Measurements from ENCODE around the gene RASSF5. TPM values are rescaled to one million over a fixed set of nuclear protein-coding genes. Genes with fewer than 3 reads are reported as not detected.

The RASSF5 gene
- total RNA-seq, 4 donors from 2014 or later: 7.4 to 35.5 (median 10.0) TPM

DNA sequence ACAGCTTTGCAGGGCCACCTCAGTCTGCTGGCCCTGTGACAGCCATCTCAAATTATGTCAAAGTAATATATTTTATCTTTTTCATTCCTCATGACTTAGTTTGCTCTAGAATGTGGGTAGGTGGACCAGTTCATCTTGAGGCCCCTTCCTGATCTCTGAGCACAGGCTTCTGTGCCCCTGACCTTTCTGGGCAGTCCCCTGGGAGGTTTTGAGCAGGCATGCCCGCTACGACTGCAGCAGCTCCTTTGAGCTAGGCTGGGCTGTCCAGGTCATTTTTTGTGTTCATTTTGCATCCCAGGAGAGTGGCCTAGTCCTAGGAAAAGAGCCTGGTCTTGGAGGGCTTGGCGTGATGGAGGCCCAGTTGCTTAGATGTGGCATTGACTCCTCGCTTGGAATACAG, 62.2 kb downstream of the RASSF5 start:
- Histone ChIP-seq H3K4me1 (peaks cover 0 to 28% (median 17%) of the 10 kb centered on the region in 4 donors), H3K36me3 (no peaks in the 10 kb centered on the region), H3K27me3 (no peaks in the 10 kb centered on the region), H3K4me3 (no peak overlapping the region), H3K9me3 (no peaks in the 10 kb centered on the region), H3K27ac (no peak overlapping the region)
- no peak for DNase-seq
- no peak for TF ChIP-seq POLR2A (IDR thresholded peaks at IDR 0.05)

DNA sequence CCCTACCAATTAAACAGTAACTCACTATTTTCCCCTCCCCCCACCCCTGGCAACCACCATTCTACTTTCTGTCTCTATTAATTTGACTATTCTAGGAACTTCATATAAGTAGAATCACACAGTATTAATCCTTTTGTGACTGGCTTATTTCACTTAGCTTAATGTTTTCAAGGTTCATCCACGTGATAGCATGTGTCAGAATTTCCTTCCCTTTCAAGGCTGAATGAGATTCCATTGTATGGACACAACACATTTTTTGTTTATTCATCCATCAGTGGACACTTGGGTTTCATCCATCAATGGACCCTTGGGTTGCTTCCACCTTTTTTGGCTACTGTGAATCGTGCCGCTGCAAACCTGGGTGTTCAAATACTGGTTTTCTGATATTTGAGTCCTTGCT, 63.2 kb downstream of the RASSF5 start:
- H3K4me3 ChIP-seq: no peak overlapping the region
- TF ChIP-seq POLR2A (IDR thresholded peaks at IDR 0.05): no peak
- TF ChIP-seq, protein P1, sequence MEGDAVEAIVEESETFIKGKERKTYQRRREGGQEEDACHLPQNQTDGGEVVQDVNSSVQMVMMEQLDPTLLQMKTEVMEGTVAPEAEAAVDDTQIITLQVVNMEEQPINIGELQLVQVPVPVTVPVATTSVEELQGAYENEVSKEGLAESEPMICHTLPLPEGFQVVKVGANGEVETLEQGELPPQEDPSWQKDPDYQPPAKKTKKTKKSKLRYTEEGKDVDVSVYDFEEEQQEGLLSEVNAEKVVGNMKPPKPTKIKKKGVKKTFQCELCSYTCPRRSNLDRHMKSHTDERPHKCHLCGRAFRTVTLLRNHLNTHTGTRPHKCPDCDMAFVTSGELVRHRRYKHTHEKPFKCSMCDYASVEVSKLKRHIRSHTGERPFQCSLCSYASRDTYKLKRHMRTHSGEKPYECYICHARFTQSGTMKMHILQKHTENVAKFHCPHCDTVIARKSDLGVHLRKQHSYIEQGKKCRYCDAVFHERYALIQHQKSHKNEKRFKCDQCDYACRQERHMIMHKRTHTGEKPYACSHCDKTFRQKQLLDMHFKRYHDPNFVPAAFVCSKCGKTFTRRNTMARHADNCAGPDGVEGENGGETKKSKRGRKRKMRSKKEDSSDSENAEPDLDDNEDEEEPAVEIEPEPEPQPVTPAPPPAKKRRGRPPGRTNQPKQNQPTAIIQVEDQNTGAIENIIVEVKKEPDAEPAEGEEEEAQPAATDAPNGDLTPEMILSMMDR (IDR thresholded peaks at IDR 0.05): no peak
- no peaks in the 10 kb centered on the region for H3K9me3 ChIP-seq
- no peaks in the 10 kb centered on the region for H3K27me3 ChIP-seq
- H3K4me1 ChIP-seq: peaks cover 0 to 33% (median 18%) of the 10 kb centered on the region in 4 donors
- no peak overlapping the region for H3K27ac ChIP-seq
- no peak for DNase-seq
- H3K36me3 ChIP-seq: no peaks in the 10 kb centered on the region

DNA sequence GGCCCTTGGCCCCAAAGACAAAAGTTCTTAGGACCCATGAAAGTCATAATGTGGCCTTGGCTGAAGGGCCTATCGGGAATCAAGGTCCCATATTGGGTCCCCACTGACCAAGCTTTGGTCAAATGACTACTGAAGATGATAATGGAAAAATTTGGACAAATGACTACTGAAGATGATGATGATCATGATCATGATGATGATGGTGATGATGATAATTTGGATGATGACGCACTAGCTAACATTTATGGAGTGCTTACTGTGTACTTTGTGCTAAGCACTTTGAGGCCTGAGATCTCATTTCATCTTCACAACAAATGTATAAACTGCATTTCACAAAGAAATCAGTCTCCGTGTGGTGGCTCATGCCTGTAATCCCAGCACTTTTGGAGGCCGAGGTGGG, 65.5 kb downstream of the RASSF5 start:
- peaks cover 0 to 36% (median 21%) of the 10 kb centered on the region in 4 donors for H3K4me1 ChIP-seq
- TF ChIP-seq, protein P1 (IDR thresholded peaks at IDR 0.05): no peak
- TF ChIP-seq POLR2A (IDR thresholded peaks at IDR 0.05): no peak

DNA sequence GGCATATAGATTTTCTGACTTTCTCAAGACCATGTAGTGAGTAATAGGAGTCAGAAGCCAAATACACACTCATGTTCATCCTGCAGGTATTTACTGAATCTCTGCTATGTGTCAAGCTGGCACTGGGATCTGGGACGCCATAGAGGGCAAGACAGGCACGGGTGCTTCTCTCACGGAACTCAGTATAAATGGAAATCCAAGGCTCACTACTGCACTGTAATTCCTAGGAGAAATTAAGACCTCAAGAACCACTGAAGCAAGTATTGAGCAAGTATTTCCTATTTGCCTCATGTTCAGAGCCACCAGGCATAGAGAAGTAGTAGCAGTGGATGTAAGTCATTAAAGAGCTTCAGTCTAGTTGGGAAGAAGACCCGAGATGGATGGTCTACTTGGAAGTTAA, 66.0 kb downstream of the RASSF5 start:
- H3K4me1 ChIP-seq: peaks cover 0 to 39% (median 17%) of the 10 kb centered on the region in 4 donors
- H3K27ac ChIP-seq: no peak overlapping the region
- no peak for DNase-seq
- no peaks in the 10 kb centered on the region for H3K9me3 ChIP-seq
- no peaks in the 10 kb centered on the region for H3K27me3 ChIP-seq
- no peaks in the 10 kb centered on the region for H3K36me3 ChIP-seq
- TF ChIP-seq, protein P1 (IDR thresholded peaks at IDR 0.05): no peak
- no peak for TF ChIP-seq POLR2A (IDR thresholded peaks at IDR 0.05)
- no peak overlapping the region for H3K4me3 ChIP-seq

More for the DNA sequence above, 65.5 kb downstream of the RASSF5 start:
- DNase-seq: no peak
- Histone ChIP-seq H3K27me3 (no peaks in the 10 kb centered on the region), H3K4me3 (no peak overlapping the region), H3K27ac (no peak overlapping the region), H3K9me3 (no peaks in the 10 kb centered on the region), H3K36me3 (no peaks in the 10 kb centered on the region)

DNA sequence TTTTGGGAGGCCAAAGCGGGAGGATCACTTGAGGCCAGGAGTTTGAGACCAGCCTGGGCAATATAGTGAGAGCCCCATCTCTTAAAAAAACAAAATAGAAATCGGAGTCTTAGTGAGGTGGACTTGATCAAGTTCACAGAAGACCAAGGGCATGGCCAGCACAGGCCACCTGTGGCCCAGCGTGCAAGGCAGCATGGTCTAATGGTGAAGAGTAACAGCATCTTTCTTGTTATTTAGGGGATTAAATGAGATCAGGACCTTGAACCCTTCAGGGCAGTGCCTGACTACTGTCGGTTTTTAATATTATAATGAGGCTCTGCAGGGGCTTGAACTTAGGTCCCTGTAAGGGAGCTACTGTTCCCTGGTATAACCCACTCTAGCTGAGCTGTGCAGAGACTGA, 66.4 kb downstream of the RASSF5 start:
- Histone ChIP-seq H3K27ac (peak overlapping the region in 1 of 4 donors; percentile 86), H3K9me3 (no peaks in the 10 kb centered on the region), H3K36me3 (no peaks in the 10 kb centered on the region), H3K4me1 (peaks cover 0 to 43% (median 20%) of the 10 kb centered on the region in 4 donors), H3K27me3 (no peaks in the 10 kb centered on the region), H3K4me3 (no peak overlapping the region)
- TF ChIP-seq POLR2A (IDR thresholded peaks at IDR 0.05): no peak
- TF ChIP-seq, protein P1 (IDR thresholded peaks at IDR 0.05): no peak
- no peak for DNase-seq

DNA sequence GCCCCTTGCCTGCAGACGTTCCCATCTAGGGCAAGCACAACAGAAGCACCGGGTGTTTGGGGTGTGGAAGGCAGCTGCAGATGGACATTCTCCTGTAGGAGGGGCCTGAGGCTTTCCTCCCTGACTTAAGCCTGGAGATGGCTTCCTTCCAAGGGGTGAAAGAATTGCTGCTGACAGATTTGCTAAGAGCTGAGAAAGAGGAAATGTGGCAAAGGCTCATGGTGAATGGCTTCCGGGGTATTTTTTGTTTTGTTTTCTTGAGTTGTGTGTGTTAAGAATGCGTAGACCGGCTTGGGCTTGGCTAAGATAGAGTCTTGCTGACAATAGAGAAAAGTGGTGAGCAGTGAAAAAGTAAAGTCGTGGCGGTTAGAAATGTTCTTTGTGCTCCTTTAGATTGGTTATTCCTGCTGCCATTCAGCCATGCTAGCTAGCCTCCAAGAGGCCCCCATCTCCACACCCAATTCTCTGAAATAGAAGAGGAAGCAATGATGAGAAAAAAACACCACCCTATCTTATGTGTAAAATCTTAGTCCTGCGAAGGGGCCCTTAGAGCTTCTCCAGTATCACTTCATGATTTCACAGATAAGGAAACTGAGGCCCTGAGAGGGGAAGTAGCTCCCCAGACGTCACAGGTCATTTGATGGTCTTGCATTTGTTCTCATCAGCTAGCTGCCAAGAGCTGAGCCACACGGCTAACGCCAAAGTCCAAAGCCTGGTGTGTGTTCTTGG, 68.0 kb downstream of the RASSF5 start:
- Histone ChIP-seq H3K27me3 (no peaks in the 10 kb centered on the region), H3K4me1 (peaks cover 0 to 46% (median 25%) of the 10 kb centered on the region in 4 donors), H3K27ac (peak overlapping the region; percentile 77 to 86 (median 82)), H3K9me3 (no peaks in the 10 kb centered on the region), H3K36me3 (no peaks in the 10 kb centered on the region), H3K4me3 (peak overlapping the region in 1 of 4 donors; percentile 6)
- DNase-seq: peak in 2 of 3 donors; percentile 60 to 76
- TF ChIP-seq POLR2A (IDR thresholded peaks at IDR 0.05): no peak
- TF ChIP-seq, protein P1 (IDR thresholded peaks at IDR 0.05): no peak

Measured in Peyer's patch (tissue), 4 donors.